ENCODE data around the gene POLR1E.
A peak's percentile ranks its signal among the peaks of the same experiment; 100 is the strongest.

Gene POLR1E, protein sequence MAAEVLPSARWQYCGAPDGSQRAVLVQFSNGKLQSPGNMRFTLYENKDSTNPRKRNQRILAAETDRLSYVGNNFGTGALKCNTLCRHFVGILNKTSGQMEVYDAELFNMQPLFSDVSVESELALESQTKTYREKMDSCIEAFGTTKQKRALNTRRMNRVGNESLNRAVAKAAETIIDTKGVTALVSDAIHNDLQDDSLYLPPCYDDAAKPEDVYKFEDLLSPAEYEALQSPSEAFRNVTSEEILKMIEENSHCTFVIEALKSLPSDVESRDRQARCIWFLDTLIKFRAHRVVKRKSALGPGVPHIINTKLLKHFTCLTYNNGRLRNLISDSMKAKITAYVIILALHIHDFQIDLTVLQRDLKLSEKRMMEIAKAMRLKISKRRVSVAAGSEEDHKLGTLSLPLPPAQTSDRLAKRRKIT

DNA sequence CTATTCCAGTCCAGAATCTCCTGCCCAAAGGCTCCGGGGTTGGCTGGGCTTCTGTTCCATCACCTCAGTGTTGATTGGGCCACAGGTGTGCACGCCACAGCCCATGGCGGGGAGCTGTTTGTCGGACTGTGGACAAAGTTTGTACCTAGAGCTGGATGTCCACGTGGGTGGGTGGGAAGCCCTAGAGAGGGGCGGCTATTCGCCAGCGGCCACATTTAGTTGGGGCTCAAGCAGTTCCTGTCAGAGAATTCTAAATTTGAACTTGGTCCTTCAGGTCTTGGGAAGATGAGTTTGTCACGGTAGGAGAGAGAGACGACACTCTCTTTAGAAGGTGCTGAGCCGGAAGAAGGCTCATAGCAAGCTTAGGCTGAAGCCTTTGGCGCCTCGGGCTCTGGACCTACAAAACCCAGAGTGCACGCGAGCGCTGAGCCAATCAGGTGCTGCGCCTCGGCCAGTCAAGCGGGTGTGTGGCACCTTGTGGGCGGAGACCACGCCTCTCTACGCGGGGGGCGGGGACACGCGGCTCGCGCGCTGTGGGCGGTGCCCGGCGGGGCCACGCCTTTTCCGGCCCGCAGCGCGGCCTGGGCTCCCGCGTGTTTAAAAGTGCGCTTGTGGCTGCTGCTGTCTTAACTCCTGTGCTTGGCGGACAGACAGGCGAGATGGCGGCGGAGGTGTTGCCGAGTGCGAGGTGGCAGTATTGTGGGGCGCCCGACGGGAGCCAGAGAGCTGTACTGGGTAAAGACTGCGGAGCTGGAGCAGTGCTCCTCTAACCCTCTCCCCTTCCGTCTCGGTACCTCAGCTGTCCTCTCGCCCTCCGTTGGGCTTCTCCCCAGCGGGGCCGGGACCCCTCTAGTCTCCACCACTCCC is at the start of gene POLR1E:
POLR1E (plus strand) TSS at position 560 of the 867 bp plus-strand sequence; CDS start at position 660, 100 bp downstream.
- DNase-seq: peak; percentile 45 to 72

DNA sequence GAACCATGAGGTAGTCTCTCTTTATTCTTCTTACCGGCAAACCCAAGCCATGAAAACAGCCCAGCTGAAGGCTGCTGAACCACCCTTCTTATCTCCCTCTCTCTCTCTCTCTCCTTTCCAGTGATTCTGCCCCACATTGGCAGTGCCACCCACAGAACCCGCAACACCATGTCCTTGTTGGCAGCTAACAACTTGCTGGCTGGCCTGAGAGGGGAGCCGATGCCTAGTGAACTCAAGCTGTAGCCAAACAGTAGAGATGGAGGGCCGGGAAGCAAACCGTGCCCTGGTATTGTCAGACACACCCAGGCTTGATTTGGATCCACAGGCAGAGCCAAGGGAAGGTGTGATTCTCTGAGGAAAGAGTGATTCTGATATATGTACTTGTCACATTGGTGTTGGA is 49.2 kb upstream of the POLR1E start:
- DNase-seq: no peak

DNA sequence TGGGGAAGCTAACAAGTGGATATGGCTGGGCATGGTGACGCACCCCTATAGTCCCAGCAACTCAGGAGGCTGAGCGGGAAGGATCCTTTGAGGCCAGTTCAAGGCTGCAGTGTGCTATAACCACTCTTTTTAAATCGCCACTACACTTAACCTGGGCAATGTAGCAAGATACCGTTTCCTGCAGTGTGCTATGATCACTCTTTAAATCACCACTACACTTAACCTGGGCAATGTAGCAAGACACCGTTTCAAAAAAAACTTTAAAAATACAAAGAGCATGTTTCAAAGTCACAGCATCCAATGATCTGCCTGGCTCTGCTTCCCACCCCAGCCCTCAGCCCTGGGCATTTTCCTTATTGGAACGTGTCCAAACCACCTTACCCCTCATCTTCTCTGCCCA is 48.7 kb upstream of the POLR1E start:
- DNase-seq: no peak

DNA sequence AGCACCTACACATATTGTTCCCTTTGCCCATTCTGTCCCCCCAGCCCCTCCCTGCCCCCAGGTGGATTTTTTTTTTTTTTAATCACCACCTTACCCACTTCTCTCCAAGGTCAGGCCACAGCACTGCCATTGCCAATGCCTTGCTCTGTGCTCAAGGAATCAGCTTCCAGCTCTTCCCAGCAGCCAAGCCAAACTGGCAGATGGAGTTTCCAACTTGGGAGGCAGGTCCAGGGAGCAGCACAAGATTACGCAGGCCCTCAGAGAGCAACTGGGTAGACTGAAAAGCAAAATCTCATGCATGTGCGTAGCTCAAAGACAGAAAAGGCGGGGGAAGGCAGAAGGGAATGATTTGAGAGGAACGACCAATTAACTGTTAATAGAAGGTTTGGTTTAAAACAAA is 48.1 kb upstream of the POLR1E start:
- DNase-seq: no peak

DNA sequence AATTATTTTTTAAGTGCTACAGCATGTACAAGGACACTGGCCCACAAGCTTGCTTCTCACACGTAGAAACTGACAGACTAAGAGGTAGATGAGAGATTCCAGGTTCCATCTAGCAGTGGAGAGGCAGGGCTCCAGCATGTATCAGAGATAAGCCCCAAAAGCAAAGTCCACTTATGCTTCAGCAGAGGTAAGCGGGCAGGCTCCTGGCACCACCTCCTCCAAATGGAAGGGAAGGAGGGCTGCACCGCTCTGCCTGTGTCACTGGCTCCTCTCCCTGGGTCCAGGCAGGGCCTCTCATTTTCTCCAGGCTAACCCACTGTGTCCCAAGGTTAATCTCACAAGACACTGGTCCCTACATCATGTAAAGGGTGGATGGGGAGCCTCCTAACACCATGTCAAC is 47.4 kb upstream of the POLR1E start:
- no peak for DNase-seq

DNA sequence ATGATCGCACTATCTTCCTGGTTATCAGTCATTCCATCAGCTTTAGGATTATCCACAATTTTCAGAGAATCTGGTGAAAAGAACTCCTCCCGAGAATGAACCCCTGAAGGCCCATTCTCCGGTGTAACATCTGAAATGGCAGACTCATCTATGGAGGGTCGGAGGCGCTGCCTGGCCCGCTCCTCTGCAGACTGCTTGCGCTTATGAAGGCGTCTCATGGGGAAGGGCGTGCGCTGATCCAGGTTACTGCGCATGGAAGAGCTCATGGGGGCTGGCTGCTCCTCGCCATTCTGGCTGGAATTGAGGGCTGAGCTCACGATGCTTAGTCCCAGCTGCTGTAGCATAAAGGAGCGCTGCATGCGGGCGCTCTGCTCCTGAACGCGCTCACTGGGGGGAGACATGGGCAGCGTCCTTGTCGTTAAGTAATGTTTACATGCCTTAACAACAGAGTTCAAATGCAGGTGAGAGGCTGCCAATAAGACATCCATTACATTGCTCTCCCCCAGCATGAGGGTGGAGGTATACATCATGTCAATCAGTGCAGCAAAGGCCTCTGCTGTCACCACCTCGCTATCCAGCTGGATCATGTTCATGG is 43.9 kb upstream of the POLR1E start:
- DNase-seq: no peak

DNA sequence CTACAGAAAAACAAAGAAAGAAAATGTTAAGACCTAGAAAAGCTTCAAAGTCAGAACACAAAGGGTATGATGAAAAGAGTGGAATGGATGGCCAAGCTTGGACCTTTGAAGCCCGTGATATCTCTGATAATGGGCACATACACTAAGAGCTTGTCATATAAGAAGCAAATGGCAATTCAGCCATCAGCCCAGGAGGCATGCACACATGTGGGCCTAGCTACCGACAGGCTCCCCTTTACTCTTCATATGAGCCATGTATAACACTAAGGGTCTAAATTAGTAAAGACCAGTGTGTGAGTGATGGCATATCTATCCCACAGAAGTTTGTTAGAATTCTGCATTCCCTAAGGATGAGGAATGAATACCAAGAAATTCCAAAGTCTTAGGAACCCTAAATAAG is 43.2 kb upstream of the POLR1E start:
- DNase-seq: no peak

DNA sequence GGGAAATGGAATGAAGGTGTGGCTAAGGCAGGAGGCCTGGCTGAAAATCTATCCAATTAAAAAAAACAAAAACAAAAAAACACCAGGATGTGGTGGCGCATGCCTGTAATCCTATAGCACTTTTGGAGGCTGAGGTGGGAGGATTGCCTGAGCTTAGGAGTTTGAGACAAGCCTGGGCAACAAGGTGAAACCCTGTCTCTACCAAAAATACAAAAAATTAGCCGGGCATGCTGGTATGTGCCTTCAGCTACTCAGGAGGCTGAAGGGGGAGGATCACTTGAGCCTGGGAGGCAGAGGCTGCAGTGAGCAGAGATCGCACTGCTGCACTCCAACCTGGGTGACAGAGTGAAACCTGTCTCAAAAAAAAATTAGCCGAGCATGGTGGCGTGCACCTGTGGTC is 42.2 kb upstream of the POLR1E start:
- no peak for DNase-seq

DNA sequence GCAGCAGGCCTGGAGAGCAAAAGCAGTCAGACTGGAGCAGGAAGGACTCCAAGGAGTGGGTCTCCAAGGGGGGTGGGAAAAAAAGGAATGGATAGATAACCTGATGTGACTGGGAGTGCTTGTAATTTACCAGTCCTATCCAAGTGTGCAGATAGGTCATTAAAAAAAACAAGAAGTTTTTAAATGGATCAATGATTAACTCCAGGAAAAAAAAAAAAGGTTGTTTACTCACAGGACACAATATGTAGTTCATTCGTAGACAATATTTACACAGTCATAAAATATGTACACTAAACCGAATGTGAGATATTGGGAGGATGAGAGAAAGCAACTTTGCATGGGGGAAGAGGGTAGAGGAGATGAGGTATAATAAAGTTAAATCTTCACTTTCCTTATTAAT is 40.9 kb upstream of the POLR1E start:
- no peak for DNase-seq

DNA sequence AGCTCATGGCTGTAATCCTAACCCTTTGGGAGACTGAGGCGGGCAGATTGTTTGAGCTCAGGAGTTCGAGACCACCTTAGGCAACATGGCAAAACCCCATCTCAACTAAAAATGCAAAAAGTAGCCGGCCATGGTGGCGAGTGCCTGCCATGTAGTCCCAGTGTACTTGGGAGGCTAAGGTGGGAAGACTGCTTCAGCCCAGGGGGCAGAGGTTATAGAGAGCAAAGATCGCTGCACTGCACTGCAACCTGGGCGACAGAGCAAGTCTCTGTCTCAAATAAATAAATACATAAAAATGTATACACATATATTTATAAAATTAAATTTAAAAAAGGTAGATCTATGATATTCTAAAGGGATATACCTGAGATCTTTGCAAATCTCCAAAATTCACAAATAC is 39.9 kb upstream of the POLR1E start:
- DNase-seq: no peak

DNA sequence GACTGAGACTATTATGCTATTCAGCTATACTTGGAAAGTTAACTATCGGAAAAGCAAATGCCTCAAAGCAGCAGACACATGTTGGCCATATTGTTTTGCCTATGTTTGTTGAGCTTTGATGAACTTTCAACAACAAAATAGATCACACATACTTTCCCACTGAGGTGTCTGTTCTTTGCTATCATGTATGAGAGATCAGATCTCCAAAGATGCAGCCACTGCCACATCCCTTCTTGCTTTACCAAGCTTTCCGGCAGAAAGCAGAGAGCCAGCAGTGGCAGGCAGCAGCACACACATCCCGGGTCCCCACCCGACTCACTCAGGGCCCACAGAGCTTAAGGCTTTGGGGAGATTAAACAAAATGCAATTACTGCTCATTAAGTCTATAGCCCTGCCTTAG is 39.3 kb upstream of the POLR1E start:
- DNase-seq: no peak

DNA sequence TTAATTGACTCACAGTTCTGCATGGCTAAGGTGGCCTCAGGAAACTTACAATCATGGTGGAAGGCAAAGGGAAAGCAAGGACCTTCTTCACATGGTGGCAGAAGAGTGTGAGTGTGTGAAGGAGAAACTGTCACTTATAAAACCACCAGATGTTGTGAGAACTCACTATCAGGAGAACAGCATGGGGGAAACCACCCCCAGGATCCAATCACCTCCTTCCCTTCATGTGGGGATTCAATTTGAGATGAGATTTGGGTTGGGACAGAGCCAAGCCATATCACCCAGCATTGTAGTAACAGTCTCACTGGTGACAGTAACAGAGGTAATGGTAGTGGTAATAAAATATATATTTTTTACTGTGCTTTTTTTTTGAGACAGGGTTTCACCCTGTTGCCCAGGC is 38.6 kb upstream of the POLR1E start:
- no peak for DNase-seq

DNA sequence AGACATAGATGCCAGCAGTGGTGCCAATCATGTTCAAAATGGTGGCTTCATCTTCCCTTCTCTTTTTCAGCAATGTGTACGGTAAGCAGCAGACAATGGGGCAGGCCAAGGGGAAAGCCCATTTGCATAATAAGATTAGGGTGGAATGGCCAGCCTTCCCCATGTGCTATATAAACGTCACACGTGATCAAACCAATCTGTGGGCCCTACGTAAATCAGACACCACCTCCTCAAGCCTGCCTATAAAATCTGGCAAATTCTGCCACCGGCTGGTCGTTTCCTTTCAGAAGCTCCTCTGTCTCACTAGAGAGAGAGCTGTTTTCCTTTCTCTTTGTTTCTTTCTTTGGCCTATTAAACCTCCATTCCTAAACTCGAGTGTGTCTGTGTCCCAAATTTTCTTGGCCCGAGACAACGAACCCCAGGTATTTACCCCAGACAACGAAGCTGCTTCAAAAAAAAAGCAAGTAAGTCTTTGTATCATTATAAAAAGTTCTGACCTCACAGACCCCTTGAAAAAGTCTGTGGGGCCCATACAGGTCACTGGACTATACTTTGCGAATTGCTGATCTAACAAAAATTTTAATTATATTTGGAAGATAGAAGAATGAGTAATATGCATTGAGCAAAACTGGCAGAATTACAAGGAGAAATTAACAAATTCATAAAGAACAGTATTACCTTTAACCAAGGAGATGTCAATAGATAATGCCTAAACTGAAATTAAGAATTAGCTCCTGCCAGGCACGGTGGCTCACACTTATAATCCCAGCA is 35.7 kb upstream of the POLR1E start:
- DNase-seq: no peak

DNA sequence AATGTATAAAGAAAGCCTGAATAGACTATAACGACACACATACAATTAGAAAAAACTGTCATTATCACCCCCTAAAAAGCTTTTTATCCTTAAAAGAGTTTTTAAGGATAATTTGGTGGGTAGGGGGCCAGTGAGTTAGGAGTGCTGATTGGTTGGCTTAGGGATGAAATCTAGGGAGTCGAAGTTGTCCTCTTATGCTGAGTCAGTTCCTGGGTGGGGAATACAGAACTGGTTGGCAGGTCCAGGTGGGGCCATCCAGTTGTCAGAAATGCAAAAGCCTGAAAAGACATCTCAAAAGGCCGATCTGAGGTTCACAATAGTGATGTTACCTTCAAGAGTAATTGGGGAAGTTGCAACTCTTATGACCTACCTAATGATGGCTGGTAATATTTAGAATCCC is 34.1 kb upstream of the POLR1E start:
- no peak for DNase-seq

DNA sequence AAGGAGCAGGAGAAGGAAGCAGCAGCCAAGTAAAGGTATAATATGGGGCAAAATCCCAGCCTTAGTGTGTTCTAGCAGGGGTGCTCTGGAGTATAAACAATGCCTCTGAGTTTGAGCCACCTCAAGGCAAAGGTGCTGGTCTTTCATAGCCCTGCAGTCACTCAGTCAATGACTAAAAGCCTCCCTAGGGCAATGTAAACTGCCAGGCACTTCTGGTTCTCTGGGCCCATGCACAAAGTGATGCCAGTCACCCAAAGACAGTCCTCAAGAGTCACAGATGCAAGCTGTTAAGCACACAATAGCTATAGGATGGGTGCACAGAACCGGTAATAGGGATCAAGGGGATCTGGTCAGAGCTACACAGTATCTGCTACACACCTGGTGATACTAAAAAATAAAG is 33.1 kb upstream of the POLR1E start:
- no peak for DNase-seq

DNA sequence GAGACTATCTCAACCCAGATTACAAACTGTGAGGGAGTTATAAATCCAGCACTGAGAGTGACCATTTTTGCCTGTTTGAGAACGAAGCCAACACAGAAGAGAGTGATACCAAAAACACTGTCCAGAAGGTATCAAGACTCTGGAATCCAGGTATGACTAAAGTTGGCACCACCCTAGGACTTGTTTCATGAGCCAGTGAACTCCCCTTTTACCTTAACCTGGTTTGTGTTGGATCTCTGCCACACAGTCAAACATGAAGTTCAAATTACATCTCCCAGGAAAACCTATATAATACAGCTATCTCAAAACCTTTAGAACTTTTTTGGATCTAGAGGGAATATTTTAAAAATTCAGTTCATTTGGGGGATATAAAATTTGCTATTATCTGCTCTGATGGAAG is 31.9 kb upstream of the POLR1E start:
- DNase-seq: no peak

DNA sequence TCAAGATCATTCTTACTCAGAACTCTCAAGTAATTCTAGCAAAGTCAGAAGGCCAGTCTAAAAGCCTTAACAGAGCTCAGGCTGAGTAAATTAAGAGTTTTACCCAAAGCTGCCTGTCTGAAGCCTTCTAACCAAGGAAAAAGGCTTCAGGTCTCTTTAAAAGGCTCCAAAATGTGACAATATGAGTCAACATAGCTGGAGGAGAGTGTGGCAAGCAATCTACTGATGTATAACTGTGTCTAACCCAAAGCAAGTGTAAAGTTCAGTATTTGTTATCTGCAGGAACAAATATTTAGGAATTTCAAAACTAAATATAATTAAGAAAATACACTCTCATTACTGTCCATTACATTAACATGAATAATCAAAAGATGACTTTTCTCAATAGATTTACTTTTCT is 31.5 kb upstream of the POLR1E start:
- no peak for DNase-seq

DNA sequence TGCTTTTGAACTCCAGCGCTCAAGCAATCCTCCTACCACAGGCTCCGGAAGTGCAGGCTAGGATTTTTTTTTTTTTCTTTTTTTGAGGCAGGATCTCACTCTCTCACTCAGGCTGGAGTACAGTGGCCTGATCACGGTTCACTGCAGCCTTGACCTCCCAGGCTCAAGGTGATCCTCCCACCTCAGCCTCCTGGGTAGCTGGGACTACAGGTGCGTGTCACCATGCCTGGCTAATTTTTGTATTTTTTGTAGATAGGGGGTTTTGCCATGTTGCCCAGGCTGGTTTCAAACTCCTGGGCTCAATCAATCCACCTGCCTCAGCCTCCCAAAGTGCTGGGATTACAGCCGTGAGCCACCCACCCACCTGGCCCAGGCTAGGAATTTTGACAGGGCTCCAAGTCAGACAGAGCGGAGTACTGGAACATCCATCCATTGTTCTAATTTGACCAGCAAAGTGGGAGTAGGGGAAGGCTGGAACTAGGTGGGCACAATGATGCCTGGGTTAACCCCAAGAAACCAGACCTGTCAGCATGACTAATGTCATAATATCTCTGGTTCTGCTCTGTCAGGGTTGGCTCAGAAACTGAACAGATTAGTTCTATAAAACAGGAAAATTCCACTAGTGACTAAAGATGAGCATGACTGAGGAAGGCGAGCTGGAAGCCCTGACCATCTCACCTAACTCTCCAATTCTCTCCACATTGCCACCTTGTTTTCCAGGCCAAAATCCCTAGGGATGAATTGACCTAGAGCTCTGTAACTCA is 29.7 kb upstream of the POLR1E start:
- no peak for DNase-seq

DNA sequence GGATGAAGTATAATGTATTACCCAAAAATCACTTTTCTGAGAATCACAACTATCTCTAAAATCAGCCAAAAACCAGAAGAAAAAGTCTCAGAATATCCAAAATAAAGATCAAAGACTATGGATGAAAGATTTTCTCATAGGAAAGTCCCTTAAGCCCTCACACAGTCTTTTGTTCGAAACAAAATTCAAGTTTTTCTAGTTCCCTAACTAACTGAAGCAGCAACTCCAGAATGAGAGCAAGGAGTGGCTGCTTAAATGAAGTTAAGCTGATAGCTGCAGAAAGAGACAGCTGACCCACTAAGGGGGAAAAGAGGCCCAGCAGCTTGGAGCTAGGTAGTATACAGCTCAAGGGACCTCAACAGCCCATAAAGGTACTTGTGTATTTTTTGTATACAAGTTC is 28.9 kb upstream of the POLR1E start:
- no peak for DNase-seq

DNA sequence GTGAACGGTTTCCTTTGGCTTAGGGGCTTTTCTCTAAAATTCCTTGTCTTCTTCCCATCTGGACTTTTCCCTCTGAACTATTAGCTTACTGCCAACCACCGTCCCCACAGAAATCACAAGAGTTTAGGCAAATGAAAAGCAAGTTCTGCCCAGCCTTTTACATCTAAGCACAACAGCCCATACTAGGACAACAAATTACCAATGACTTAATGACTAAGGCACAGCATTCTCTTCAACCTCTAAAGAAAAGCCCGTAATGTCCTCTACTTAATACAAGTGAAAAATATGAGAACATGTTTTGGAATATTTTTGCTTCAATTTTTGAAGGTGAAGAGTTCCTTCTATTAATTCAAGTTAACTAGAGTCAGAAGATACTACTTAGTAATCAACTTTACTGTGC is 21.7 kb upstream of the POLR1E start:
- DNase-seq: no peak

DNA sequence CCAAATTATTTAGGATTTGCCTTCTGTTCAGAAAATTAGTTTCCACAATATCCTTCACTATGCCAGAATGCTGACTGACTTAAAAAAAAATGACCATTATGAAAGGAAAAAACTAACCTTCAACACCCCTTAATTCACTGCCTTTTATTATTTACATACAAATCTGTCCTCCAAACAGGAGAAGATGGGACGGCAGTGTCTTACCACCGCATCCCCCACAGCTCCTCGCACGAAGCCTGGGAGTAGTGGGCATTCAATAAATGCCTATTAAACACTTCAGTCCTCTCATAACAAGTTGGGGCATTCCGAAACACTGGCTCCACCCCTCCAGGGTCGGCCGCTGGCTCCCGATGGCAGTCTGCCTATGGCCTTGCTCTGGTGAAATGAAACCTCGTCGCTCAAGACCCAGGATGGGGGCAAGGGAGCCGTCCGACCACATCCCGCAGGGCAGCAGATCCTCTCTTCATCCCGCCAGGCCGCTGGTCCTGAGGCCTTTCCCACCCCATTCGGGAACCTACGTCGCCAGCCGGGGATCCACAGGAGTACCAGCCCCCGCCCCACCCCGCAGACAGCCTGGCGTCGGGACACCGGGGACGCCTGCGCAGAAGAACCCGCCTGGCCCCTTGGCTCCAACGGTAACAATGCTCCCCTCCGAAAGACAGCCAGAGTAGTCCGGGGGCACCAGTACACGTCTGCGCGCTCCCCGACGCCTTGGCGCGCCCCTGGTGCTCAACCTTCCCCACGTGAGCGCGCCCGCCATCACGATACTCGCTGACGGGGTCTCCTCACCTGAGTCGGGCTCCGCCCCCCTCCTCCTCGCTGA is 21.1 kb upstream of the POLR1E start:
- DNase-seq: peak; percentile 47 to 69

Measured in SW 1271 (cell line).